GM18511 (cell line): ENCODE data around the gene TSPAN9.

Source experiments
- ATAC-seq: cut with Tn5 transposase; IDR thresholded peaks from one replicate; pipeline ENCODE4 v1.9.1; 2021; ENCODE audit warnings: mild to moderate bottlenecking, moderate library complexity; ENCODE audit not compliant: unreplicated experiment

TSPAN9 gene

DNA sequence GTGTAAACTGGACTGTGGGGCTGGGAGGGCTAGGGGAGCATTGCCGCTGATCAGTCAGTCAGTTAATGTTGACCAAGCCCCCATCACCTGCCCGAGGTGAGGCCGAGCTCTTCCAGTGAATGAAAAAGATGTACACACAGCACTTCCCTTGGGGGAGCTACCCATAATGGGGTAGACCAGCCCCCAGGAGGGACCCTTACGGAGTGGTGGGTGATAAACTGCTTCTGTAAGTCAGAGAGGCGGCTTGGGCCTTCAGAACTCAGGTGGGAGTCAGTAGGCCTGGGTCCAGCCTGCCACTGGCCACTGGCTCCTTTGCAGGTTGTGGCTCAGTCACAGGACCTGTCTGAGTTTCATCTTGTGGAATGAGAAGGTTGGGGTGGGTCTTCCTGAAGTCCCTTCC lies 43.5 kb downstream of the TSPAN9 start:
- ATAC-seq: no peak

- no peak for ATAC-seq
Measured at GRCh38 chr12:3122841-3123678, 45.9 kb downstream of the TSPAN9 start.

- no peak for ATAC-seq
Measured at GRCh38 chr12:3123729-3124128, 46.5 kb downstream of the TSPAN9 start.

DNA sequence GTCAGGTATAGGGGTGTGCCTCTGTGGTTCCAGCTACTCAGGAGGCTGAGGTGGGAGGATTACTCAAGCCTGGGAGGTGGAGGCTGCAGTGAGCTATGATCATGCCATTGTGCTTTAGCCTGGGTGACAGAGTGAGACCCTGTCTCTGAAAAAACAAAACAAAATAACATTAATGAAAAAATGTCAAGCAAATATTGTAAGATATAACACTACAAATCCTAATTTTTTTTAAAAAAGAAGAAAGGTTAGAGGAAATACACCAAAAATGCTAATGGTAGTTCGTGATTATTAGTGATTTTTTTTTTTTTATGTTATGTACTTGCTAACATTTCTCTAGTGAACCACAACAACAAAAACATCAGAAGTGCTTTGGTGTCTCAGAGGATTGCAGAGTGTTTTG lies 47.7 kb downstream of the TSPAN9 start:
- no peak for ATAC-seq

- ATAC-seq: no peak
Measured at GRCh38 chr12:3125674-3126073, 48.5 kb downstream of the TSPAN9 start.

- no peak for ATAC-seq
Measured at GRCh38 chr12:3127832-3128231, 50.7 kb downstream of the TSPAN9 start.

DNA sequence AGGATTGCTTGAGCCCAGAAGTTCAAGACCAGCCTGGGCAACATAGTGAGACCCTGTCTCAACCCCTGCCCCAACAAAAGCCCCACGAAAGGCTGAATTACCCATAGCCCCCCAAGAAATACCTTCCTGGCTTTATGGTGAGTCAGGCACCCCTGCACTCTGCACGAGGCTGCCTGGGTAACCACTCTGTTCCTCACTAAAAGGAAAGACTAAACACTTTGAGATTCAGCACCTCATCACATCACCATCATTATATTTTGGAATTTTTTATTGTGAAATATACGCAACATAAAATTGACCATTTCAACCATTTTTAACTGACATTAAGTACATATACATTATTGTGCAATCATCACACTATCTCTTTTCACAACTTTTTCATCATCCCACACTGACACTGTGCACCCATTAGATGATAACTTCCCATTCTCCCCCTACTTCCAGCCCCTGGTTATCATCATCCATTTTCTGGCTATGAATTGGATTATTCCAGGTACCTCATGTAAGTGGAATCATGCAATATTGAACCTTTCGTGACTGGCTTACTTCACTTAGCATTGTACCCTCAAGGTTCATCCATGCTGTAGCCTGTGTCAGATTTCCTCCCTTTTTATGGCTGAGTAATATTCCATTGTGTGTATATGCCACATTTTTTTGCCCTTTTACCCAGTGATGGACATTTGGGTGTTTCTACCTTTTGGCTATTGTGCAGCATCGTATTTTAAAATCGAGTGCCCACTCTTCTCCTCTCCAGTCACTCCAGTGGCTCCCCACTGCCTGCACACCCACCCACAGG lies 51.5 kb downstream of the TSPAN9 start:
- ATAC-seq: no peak

DNA sequence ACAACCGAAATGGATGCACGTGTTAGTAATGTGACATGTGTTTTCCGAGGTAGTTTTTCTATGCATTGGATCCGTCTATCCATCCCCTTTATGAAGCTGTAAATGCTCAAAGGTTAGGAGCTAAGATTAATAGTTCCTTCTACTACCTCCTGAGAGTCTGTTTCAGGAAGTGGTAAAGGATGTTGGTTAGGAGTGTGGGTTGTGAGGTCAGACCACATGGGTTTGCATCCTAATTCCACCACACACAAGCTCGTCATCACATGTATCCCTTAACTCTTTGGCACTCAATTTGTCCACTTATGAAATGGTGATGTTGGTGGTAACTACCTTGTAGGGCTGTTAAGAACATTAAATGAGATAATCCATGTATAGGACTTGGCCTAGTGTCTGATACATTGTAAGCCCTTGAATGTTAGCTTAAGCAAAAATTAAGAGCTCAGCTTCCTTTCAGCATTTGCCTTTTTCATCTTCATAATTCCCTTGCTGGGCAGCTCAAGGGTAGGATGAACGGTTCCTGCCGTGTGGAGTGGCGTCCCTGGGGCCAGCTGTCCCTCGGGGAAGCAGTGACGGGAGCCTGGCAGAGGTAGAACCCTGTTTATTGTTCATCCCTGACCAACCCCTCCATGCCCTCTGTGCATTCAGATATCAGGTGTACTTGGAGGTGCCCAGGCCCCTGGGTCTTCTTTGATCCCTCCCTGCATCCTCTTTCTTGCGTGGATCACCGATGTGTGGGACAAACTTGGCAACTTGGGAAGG lies 52.3 kb downstream of the TSPAN9 start:
- no peak for ATAC-seq

GRCh38 chr12:3130057-3130830 lies 53.1 kb downstream of the TSPAN9 start:
- ATAC-seq: no peak

- no peak for ATAC-seq
Measured at GRCh38 chr12:3131129-3131528, 54.0 kb downstream of the TSPAN9 start.

DNA sequence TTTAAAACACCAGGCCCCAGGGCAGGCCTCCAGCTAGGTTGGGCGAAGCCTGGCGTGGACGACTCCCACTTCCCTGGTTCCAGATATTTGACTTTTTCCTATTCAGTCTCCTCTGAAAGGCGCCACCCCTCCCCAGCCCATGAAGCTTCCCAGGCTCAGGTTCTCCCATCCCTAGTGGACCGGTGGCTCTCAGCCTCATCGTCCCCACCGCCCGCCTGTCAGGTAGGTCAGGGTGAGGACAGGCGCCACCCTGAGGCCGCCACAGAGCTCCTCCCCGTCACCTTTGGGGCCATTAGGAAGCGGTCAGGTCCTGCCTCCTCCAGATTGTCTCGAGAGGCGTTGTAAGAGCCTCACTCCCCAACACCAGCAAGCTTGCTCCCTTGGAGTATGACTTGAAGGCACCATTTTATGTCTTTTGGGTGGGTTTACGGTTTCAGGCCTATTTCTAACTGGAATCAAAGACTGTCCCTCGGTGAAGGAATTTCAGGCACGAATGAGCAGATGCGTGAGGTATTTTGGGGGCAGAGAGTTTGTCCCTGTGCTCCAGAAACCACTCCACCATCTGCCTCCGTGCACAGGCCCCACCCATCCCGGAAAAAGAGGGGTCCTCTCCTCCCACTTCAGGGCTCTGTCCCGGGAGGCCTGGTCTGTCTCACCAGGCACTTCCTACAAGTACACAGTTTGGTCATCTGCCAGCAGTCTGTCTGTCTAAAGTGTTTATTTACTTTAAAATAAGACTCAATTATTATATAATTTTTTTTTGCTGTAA lies 55.6 kb downstream of the TSPAN9 start:
- no peak for ATAC-seq

DNA sequence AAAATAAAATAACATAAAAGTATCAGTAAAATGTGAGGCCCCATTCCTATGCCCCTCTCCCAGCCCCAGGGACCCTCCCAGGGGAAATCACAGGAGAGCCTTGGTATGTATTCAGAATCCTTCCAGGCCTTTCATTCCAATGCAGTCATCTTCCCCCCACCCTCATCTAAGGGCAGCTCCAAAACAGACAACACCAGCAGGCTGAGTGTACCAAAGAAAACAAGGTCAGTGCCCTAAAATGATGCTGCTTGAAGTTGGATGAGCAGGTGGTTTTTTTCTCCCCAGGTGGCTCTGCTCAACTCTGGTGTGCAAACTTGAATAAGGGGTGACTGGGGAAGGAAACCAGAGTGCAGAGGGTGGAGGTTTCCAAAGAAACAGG lies 56.2 kb downstream of the TSPAN9 start:
- no peak for ATAC-seq

DNA sequence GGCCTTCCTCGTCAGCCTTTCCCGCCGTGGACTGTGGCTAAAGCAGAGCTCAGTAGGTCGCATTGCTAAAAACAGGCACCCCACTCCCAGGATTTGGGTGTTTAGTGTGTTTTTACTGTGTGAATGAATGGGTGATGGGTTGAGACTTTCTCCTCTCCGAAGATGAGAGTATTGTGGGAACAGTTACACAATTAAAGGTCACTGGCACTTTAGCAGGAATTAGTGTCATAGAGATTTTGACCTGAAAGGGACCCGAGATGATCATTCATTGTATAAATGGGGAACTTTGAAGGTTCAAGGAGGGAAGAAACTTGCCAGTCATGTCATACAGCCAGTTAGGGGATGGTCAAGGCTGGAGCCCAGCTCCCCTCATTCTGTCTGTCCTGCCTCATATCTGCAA lies 56.9 kb downstream of the TSPAN9 start:
- no peak for ATAC-seq

DNA sequence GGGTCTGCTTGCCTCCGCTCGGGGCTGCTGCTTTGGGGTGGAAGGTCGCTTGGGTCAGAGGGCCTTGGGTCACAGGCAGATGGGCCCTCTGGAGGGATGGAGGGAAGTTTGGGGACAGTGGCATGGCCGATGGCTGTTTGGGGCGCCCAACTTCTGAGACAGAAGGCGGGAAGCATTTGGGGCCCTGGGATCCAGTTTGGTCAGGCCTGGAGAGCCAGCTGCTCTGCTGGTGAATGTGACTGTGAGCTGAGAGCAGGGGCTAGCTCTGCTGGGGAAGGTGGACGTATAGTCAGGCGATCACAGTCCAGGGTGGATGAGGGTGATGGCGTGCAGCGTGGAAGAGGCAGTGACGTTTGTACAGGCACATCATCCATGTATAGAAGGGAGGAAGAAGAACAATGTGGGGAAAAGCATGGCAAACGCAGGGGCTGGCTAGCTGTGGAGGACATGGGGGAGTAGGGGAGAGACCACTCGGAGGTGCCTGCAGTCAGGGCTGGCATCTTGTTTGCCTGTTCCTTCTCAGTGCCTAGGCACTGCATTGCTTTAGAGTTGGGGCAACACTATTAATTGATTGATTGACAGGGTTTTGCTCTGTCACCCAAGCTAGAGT lies 57.5 kb downstream of the TSPAN9 start:
- no peak for ATAC-seq

GRCh38 chr12:3135522-3136461 lies 58.6 kb downstream of the TSPAN9 start:
- ATAC-seq: no peak

DNA sequence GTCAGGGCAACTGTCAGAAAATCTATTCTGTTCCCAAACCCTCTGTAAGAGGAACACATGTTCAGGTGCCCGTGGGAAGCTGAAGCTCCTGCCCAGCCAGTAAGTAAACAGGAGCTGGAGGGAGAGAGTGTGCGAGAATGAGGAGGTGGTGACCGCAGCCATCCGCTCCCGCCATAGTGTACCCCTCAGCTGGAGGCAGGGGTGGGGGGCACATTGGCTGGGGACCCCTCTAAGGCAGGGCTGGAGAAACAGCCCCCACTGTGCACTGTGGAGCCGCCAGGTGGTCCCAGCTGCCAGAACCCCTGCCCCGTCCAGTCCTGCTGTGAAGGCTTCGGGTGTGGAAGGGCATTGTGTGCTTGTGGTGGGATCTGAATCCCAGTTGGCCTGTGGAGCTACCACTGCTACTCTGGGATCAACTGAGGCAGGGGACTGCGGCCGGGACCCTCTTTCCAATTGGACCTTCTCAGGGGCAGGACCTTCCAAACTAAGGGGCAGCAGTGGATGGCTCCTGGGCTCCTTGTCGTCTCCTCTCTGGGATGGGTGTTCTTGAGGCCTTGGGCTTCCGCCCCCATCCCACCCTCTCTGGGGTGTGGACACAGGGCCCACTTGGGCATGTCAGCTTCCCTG lies 59.6 kb downstream of the TSPAN9 start:
- ATAC-seq: no peak

- no peak for ATAC-seq
Measured at GRCh38 chr12:3137268-3137781, 60.1 kb downstream of the TSPAN9 start.
